Thoracic aorta (tissue), 2 donors: Measurements from ENCODE around the gene SLC9A5. TPM values are rescaled to one million over a fixed set of nuclear protein-coding genes. Genes with fewer than 3 reads are reported as not detected.
A peak's percentile ranks its signal among the peaks of the same experiment; 100 is the strongest.

ENCODE experiments used
- ATAC-seq: fragments of 150-250 bp; one replicate; pipeline ENCODE4 v1.8.0; 2017; ENCODE audit warnings: low read depth; ENCODE audit not compliant: insufficient number of reproducible peaks, low FRiP score
- DNase-seq: peaks from one replicate; pipeline ENCODE4 v3.0.0-alpha.2; 2020; ENCODE audit warnings: low spot score
- H3K27ac ChIP-seq, 2 donors: fragments of 200-600 bp; sonication (generic); 1 replicate in 1 of 2; 2 replicates in 1 of 2; pipeline ENCODE4 v1.5.1; 2016; ENCODE audit warnings: mild to moderate bottlenecking in 2 of 2, moderate library complexity in 2 of 2
- H3K27me3 ChIP-seq: fragments of 200-600 bp; sonication (generic); replicated peaks from 2 replicates; pipeline ENCODE4 v1.6.0; 2016; ENCODE audit warnings: mild to moderate bottlenecking; ENCODE audit not compliant: insufficient read depth
- H3K36me3 ChIP-seq: fragments of 200-600 bp; sonication (generic); one replicate; pipeline ENCODE4 v1.5.1; 2016
- H3K4me1 ChIP-seq, 2 donors: fragments of 200-600 bp; sonication (generic); 1 replicate in 1 of 2; 2 replicates in 1 of 2; pipeline versions ENCODE4 v1.5.1 to v1.6.0; 2016; ENCODE audit warnings: low read depth in 2 of 2, mild to moderate bottlenecking in 1 of 2; ENCODE audit not compliant: control insufficient read depth in 1 of 2
- H3K4me3 ChIP-seq: fragments of 200-600 bp; sonication (generic); 2 replicates; pipeline ENCODE4 v1.5.1; 2016; ENCODE audit warnings: mild to moderate bottlenecking
- H3K9me3 ChIP-seq: fragments of 200-600 bp; sonication (generic); 2 replicates; pipeline ENCODE4 v1.5.1; 2016
- CTCF ChIP-seq: fragments of 200-600 bp; sonication (generic); IDR thresholded peaks from one replicate; pipeline ENCODE4 v1.5.1; 2019; ENCODE audit warnings: antibody characterized with exemption
- total RNA-seq, 2 donors: library from RNA; depleted of rRNA; stranded (reverse); fragments of >200 nt; gene quantifications; one replicate each; pipeline versions ENCODE4 v1.1.0 to v1.2.3, GENCODE V29; 2016

The SLC9A5 gene
- total RNA-seq, 2 donors from 2014 or later: 1.4 to 1.8 TPM

- ATAC-seq (peak; percentile 4), DNase-seq (no peak)
- Histone ChIP-seq H3K27ac (peak overlapping the region; percentile 83 to 89), H3K4me3 (no peak overlapping the region), H3K27me3 (no peaks in the 10 kb centered on the region), H3K4me1 (peaks cover 34 to 47% of the 10 kb centered on the region in 2 donors), H3K9me3 (no peaks in the 10 kb centered on the region), H3K36me3 (peaks cover 24% of the 10 kb centered on the region)
- TF ChIP-seq CTCF: no peak
Observed at GRCh38 chr16:67241008-67241900, 7.5 kb upstream of the SLC9A5 start.

- Histone ChIP-seq H3K27ac (peak overlapping the region; percentile 83 to 89), H3K4me3 (no peak overlapping the region), H3K27me3 (no peaks in the 10 kb centered on the region), H3K36me3 (peaks cover 18% of the 10 kb centered on the region), H3K9me3 (no peaks in the 10 kb centered on the region), H3K4me1 (peaks cover 34 to 47% of the 10 kb centered on the region in 2 donors)
- ATAC-seq (no peak), DNase-seq (no peak)
- TF ChIP-seq CTCF: no peak
Observed at GRCh38 chr16:67242138-67242730, 6.5 kb upstream of the SLC9A5 start.

- Histone ChIP-seq H3K36me3 (peaks cover 6% of the 10 kb centered on the region), H3K4me1 (peaks cover 42 to 57% of the 10 kb centered on the region in 2 donors), H3K9me3 (no peaks in the 10 kb centered on the region), H3K27ac (peak overlapping the region; percentile 74 to 84), H3K27me3 (no peaks in the 10 kb centered on the region), H3K4me3 (no peak overlapping the region)
- DNase-seq: no peak
- ATAC-seq: no peak
- TF ChIP-seq CTCF: no peak
Observed at GRCh38 chr16:67243481-67243880, 5.3 kb upstream of the SLC9A5 start.

- TF ChIP-seq CTCF: no peak
- no peaks in the 10 kb centered on the region for H3K27me3 ChIP-seq
- peaks cover 44 to 65% of the 10 kb centered on the region in 2 donors for H3K4me1 ChIP-seq
- H3K9me3 ChIP-seq: no peaks in the 10 kb centered on the region
- peak; percentile 36 for DNase-seq
- no peaks in the 10 kb centered on the region for H3K36me3 ChIP-seq
- no peak for ATAC-seq
- peak overlapping the region; percentile 7 for H3K4me3 ChIP-seq
- peak overlapping the region; percentile 74 to 84 for H3K27ac ChIP-seq
Observed at GRCh38 chr16:67244387-67245185, 4.2 kb upstream of the SLC9A5 start.

GRCh38 chr16:67245186-67245585 is 3.6 kb upstream of the SLC9A5 start:
- Histone ChIP-seq H3K4me1 (peaks cover 44 to 61% of the 10 kb centered on the region in 2 donors), H3K4me3 (peak overlapping the region; percentile 82), H3K9me3 (no peaks in the 10 kb centered on the region), H3K36me3 (no peaks in the 10 kb centered on the region), H3K27me3 (no peaks in the 10 kb centered on the region), H3K27ac (peak overlapping the region; percentile 74 to 84)
- ATAC-seq (no peak), DNase-seq (no peak)
- no peak for TF ChIP-seq CTCF
